HG03558 (cell line): ENCODE data around the gene USP32.
"Not testable (repeated sequence)": the region's sequence is repeated elsewhere in the genome, so short reads cannot be mapped to it uniquely, and the experiment has no call there.

ENCODE experiments used
- ATAC-seq: cut with Tn5 transposase; IDR thresholded peaks from one replicate; pipeline ENCODE4 v1.9.1; 2021; ENCODE audit warnings: moderate number of reproducible peaks; ENCODE audit not compliant: unreplicated experiment; ENCODE audit errors: extremely low read depth

USP32 gene

GRCh38 chr17:60348616-60349015 is 43.3 kb downstream of the USP32 start:
- ATAC-seq, result no peak

- ATAC-seq, result no peak
Measured at GRCh38 chr17:60345233-60345632, 46.7 kb downstream of the USP32 start.

- not testable (repeated sequence) for ATAC-seq
Measured at GRCh38 chr17:60342492-60342891, 49.4 kb downstream of the USP32 start.

- no peak for ATAC-seq
Measured at GRCh38 chr17:60335289-60335688, 56.6 kb downstream of the USP32 start.

GRCh38 chr17:60333628-60334031 is 58.3 kb downstream of the USP32 start:
- no peak for ATAC-seq

- not testable (repeated sequence) for ATAC-seq
Measured at GRCh38 chr17:60333072-60333471, 58.9 kb downstream of the USP32 start.

- ATAC-seq, result no peak
Measured at GRCh38 chr17:60332574-60332973, 59.4 kb downstream of the USP32 start.

GRCh38 chr17:60330731-60331130 is 61.2 kb downstream of the USP32 start:
- ATAC-seq, result no peak

GRCh38 chr17:60328679-60329078 is 63.3 kb downstream of the USP32 start:
- ATAC-seq, result no peak

GRCh38 chr17:60327901-60328273 is 64.0 kb downstream of the USP32 start:
- no peak for ATAC-seq

GRCh38 chr17:60327134-60327900 is 64.6 kb downstream of the USP32 start:
- no peak for ATAC-seq

- no peak for ATAC-seq
Measured at GRCh38 chr17:60326702-60327101, 65.2 kb downstream of the USP32 start.

GRCh38 chr17:60325730-60326524 is 66.0 kb downstream of the USP32 start:
- no peak for ATAC-seq

- no peak for ATAC-seq
Measured at GRCh38 chr17:60323754-60324153, 68.2 kb downstream of the USP32 start.

- ATAC-seq, result no peak
Measured at GRCh38 chr17:60322056-60322387, 69.9 kb downstream of the USP32 start.

GRCh38 chr17:60321336-60322055 is 70.4 kb downstream of the USP32 start:
- ATAC-seq, result no peak

- ATAC-seq, result no peak
Measured at GRCh38 chr17:60318830-60319229, 73.1 kb downstream of the USP32 start.

GRCh38 chr17:60318326-60318725 is 73.6 kb downstream of the USP32 start:
- ATAC-seq, result no peak

GRCh38 chr17:60315650-60316049 is 76.3 kb downstream of the USP32 start:
- ATAC-seq, result no peak

GRCh38 chr17:60314900-60315299 is 77.0 kb downstream of the USP32 start:
- not testable (repeated sequence) for ATAC-seq

GRCh38 chr17:60314423-60314822 is 77.5 kb downstream of the USP32 start:
- no peak for ATAC-seq
